HG03565 (cell line): ENCODE data around the gene AK5.
"Not testable (repeated sequence)": the region's sequence is repeated elsewhere in the genome, so short reads cannot be mapped to it uniquely, and the experiment has no call there.

Source experiments
- ATAC-seq: cut with Tn5 transposase; IDR thresholded peaks from one replicate; pipeline ENCODE4 v1.9.1; 2021; ENCODE audit warnings: mild to moderate bottlenecking, moderate library complexity; ENCODE audit not compliant: unreplicated experiment

AK5 gene

DNA sequence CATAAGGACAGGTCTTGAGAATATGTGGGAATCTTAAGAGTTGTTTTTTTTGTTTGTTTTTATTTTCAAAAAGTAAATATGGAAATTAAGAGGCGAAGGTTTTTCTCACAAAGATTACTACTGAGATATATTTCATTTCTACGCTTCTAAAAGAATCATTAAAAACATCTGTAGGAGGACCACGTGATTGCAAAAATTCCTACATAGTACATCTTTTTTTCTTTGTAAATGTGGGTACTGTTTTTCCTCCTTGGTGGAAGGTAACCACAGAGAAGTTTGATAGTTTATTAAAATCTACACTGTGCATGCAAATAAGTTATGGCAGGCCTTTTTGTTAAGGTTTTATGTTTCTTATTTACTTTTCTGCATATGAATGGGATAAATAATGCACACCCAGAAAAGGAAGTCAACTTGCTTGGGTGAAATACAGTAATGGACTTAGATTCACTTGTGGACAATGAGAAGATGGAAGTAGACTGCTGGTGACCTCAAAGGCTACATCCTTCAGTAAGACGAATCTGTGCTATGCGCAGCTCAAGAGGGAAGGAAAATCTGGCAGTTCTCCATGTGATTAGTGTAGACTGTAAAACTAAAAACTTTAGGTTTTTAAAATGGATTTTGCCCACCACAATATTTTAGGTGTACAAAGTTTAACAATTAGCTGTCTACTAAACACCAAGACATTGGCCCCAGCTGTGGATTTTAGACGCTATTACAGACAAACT, 2.0 kb downstream of the AK5 start:
- ATAC-seq, result no peak

DNA sequence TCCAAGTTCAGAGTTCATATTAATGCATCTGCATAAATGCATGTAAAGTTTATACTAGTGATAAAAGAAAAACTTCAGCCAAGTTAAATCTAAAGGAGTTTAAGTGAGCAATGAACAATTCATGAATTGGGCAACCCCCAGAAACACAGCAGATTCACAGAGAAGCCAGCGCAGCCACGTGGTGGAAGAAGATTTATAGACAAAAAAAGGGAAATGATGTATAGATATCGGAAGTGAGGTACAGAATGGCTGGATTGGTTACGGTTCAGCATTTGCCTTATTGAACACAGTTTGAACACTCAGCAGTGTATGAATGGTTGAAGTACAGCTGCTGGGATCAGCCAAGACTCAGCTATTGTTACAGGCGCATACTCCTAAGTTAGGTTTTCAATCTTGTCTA, 5.7 kb downstream of the AK5 start:
- no peak for ATAC-seq

DNA sequence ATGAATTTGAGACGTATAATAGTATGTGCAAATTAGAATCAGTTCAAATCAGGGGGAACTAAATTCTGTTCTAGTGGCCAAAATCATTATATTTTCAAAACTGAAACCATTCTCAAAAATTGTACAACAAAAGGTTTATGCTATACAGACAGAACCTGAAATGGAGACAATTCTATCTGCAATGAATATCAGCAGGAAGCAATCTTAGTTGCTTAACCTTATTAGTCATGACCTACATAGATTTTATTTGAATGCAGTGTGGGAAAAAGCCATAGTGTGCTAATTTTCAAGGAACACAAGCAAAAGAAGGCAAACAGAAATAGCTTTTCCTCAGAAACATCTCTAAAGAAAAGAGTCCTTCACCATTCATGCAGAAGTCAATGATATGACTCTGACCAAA, 6.5 kb downstream of the AK5 start:
- ATAC-seq, result no peak

DNA sequence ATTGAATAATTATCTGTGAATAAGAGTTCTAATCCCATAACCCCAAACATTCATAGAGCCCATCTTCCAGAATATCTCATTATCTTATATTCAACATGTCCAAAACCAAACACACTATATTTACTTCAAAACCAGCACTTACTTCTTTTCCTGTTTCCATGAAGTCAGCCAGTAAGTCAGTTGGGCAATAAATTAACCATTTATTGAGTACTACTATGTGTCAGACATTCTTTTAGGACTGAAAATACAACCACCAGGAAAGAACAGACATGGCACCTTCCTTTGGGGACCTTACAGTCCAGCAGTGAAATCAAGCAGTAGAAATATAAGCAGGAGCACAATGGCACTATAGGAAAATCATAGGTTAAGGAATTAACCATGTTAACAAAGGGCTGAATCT, 8.8 kb downstream of the AK5 start:
- no peak for ATAC-seq

DNA sequence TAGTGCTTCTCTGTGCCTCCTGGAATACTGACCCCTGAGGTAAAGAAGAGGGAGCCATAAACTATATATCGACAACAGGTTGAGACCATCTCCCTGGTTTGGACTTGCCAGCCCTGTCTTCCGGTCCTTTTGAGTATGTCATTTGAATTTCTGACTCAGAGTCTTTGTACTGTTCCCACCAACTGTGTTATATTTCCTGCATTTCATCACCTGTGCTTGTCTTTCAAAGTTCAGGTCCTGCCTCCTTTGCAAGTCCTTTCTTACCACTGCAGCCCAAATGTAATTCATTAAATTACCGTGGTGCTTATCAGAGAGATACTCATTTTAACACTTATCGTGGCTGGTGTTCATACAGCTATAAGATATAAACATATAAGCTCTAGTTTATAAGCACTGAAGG, 10.7 kb downstream of the AK5 start:
- no peak for ATAC-seq

DNA sequence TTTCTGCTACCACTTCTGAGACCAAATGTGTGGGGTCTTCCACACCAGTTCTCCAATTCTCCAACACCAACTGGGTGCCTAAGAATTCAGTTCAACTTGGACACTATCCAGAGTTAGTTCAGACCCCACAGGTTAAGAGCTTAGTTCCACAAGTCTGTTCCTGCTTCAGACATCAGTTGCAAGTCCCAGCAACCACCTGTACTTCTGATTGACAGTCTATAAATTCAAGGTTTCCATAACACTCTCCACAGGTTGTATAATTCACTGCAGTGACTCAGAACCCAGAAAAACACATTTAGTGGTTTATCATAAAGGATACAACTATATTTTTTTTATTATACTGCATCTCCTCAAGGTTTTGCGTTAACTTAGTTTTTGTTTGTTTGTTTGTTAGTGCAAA, 18.7 kb downstream of the AK5 start:
- ATAC-seq, result no peak

DNA sequence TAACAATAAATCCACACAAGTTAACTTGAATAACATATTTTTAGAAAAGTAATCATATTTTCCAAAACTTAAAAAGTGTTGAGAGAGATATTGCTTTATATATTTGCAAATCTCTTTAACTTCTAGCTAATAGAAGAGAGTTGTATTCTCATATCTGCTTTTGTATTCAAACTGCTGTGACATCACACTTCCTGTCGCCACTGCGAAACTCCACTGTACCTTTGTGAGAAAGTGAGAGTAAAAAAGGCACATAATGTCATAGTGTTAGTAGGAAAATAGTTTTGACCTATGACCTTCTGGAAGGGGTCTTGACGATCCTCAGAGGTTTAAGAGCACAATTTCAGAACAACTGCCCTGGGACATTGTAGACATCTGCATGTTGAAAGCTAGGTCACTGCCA, 21.6 kb downstream of the AK5 start:
- ATAC-seq, result no peak

DNA sequence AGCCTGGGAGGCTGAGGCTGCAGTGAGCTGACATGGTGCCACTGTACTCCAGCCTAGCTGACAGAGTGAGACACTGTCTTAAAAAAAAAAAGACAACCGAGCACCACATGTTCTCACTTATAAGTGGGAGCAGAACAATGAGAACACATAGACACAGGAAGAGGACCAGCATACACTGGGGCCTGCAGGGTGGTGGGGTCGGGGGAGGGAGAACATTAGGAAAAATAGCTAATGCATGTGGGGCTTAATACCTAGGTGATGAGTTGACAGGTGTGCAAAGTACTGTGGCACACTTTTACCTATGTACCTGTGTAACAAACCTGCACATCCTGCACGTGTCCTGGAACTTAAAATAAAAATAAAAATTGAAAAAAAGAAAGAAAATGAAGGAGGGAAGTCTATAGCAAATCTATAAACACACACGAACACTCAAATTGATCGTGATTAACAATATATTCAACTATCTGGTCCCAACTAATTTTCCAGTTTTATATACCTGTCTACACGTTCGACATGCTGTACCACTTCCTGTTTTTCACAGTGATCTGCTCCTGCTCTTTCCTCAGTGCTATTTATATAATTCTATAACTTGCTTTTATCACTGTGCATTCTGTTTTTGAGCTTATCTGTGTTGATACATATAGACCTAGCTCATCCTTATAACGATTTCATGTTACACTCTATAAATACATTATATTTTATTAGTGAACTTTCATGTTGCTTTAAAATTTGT, 27.2 kb downstream of the AK5 start:
- no peak for ATAC-seq

DNA sequence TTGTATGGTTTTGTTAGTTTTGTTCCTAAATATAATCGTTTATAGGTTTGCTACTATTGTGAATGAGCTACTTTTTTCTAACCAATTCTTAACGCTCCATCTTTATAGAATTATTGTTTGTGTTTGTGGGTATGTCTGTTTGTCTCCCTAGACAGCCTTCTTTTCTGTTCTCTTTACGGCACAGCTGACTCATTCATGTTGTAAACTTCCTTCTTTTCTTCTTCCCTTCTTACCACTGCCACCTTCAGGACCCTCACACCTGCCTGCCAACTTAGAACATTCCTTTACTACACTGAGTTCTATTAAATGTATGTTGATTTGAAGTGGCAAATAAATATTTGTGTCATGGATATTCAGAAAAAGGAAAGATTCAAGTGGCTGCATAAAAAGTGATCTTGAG, 29.1 kb downstream of the AK5 start:
- ATAC-seq, result no peak

DNA sequence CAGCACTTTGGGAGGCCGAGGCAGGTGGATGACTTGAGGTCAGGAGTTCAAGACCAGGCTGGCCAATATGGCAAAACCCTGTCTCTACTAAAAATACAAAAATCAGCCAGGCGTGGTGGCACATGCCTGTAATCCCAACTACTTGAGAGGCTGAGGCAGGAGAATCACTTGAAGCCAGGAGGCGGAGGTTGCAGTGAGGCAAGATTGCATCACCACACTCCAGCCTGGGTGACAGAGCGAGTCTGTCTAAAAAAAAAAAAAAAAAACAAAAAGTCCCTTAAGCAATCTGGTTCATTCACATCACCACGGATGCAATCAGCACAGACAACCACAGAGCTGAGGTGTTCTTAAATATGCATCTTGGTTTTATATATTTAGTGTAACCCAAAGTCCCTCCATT, 30.5 kb downstream of the AK5 start:
- not testable (repeated sequence) for ATAC-seq

DNA sequence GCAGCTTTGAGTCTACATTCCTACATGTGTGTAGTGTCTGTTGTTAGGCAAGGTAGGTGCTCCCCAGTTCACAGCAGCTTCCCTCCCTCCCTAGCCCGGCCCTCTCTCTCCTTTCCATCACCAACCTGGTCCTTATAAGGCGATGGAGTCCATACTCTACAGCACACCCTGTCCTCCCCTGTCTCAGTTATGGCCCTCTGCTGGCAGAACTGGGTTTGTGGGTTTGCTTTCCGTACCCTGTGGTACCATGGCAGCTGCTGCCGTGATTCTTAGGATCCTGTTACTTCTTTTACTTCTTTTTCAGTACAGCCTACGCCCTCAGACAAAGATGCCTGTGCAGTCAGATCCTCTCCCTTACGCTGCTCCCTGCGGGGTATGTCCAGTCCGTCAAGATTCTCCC, 31.7 kb downstream of the AK5 start:
- no peak for ATAC-seq

DNA sequence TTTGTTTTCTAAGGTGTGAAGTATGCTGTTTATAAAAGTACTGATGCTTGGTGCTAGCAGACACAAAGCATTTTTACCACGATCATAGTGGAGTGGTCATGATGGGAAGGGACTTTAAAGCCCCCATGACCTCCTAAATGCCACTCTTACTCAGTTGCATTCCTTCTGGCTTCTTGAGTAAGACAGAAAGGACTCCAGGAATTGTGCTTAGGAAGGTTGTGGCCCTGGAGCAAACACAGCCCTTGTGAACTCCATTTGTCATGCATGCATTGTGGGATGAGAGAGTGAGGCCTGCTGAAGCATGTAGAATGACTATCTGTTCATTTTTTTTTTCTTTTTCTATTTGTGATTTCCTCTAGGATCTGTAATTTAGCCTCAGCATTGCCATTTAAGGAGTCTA, 34.2 kb downstream of the AK5 start:
- ATAC-seq, result no peak

DNA sequence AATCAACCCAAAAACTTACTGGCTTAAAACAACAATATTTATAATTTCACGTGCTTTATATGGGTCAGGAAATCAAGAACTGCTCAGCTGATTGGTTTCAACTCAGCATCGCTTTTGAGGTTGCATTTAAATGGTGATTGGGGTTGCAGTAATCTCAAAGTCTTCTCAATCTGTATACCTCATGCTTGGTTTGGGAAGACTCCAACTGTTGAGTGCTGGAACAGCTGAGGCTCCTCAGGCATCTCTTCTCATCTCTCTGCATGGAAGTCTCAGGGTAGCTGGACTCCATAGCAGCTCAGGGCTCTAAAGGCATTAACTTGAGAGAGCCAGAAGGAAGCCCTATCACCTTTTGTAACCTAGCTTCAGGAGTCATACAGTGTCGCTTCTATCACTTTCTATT, 35.1 kb downstream of the AK5 start:
- no peak for ATAC-seq

DNA sequence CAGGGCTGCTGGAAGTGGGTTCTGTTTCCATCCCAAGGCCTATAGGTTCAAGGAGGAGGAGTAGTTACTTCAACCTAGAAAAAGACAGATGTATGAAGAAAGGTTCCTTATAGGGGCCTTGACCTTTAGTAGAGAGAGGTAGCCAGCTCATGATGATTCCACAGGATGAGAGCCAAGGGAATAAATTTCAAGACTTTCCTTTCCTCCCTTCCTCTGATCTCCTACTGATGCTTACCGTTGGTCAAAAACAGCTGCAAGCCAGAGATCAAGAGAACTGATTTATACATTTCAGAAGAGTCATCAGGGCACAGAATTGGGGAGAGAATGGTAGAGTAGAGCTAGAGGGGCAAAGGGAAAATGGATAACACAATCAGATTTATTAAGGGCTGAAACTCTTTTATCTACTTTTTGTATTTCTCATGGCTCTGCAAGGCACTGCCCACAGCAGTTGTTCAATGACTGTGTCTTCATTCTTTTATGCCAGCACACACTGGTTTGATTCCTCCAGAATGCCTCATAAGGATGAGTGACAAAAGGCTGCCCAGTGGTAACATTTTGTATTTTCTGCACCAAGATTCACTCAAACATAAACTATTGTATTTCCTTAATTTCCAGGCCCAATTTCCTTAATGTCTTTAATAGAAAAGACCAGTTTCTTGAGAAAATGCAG, 37.4 kb downstream of the AK5 start:
- ATAC-seq, result no peak

DNA sequence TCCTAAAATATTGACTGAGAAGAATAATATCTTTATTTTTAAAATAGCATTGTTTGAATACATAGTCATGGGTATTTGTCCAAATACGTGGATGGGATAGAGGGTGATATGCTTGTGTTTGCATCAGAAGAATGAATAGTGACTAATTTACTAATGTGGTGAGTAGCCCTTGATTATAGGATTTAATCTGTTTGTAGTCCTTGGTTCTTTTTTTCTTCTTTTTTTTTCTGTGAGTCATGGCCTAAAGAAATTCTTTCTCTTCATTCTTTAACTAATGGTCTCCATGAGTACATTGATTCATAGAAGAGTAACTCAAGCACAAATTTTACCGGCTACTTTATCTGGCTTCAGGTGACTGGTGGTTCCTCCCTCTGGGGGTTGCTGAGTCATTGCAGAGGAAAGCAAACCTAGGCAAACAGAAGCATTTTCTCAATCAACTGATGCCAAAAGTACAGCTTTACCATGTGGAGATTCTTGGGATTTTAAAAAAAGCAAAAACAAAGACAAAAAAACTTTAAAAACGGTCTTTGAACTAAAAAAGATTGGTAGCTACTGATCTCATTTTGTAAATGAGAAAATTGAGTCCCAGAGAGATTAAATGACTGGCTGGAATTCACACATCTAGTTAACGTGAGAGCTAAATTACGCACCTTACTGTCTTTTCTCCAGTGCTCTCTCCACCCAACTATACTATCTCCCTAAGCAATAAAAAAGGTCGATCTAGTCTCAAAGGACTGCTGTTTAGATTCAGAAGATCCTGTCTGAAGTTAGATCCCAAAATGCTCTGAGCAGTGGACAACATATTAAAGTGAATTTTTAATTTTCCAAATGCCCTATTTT, 40.5 kb downstream of the AK5 start:
- ATAC-seq, result no peak

DNA sequence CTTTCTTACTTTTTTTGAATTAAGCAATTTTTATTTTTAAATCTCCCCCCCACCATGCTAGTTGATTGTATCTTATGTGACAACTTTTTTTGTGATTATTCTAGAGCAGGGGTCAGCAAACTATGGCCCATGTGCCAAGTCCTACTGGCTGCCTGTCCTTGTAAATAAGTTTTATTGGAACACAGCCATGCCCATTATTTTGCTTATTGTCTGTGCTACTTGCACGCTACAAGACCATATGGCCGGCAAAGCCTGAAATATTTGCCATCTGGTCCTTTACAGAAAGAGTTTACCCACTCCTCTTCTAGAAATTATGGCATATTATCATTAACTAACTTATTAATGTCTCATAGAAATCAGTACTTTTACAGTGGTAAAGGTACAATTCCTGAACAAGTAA, 51.7 kb downstream of the AK5 start:
- no peak for ATAC-seq

DNA sequence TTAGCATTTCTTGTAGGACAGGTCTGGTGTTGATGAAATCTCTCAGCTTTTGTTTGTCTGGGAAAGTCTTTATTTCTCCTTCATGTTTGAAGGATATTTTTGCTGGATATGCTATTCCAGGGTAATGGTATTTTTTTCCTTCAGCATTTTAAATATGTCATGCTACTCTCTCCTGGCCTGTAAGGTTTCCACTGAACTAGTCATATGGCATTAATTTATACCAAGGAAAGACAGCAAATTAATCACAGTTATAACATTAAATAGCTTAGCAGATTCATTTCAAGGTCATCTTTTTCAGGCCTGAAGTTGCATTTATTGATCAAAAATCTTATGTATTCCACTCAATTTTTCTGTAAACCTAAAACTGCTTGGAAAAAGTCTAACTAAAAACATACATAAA, 54.9 kb downstream of the AK5 start:
- no peak for ATAC-seq

DNA sequence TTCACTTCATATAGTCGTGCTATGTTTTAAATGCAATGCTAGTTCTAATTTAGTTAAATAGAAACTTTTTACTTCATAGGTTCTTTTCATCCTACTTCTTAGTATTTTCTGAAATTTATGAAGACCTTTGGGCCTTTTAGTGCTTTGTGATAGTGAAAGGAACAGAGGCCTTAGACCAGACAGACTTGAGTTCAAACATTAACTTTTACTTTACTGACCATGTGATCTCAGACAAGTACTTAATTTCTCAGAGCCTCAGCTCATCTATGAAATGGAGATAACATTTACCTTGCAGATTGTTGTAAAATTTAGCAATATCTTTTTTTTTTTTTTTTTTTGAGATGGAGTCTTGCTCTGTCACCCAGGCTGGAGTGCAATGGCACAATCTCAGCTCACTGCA, 57.5 kb downstream of the AK5 start:
- ATAC-seq, result no peak

DNA sequence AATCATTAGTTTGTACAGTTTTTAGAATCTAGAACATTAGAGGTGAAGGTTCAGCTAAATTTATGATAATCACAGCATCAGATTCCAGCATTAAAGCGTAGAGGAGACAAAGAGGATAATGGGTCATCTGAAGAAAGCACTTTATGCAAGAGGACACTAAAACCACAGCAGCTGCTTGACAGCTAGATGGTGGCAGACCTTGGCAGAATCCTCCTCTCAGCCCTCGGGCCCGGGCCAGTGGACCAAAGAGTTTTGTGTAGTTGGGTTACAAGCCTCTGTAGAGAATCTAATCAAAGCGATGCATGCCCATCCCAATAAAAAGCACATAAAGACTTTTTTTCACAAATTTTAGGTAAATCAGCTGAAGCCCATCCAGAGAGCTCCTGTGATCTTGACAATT, 59.4 kb downstream of the AK5 start:
- ATAC-seq, result no peak

DNA sequence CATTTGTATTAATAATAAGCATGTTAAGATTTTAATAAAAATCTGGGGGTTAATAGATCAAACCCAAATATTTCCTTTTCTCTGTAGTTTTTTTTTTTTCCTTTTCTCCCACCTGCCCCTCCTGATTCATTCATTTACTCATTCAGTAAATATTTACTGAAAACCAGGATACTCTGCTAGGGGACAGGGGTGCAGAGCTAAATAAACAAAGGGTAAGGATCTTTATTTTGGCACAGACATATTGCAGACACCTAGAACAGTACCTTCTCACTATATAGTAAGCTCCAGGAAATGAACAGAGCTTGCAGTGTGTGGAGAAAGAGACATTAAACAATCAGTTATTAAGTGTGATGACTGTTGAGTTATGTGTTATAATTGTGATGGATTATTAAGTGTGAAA, 60.9 kb downstream of the AK5 start:
- ATAC-seq, result no peak

DNA sequence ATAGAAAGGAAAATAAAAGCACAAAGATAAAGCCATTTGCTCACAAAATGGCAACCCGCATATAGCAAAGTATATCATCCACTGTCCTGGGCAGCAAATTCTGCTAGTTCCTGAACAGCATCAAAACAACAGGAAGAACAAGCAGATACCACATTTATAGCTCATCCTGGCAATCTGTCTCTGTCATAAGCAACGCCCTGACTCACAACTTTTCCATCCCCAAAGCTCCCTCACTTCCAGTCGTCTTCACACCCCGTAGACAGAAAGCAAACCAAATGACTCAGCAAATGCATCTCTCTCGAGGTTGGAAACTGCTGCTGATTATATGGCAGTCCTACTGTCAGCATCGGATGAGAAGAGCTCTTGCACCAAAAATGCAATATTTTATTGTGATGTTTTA, 65.8 kb downstream of the AK5 start:
- ATAC-seq, result no peak
